ENCODE data around the gene GLCE.

DNA sequence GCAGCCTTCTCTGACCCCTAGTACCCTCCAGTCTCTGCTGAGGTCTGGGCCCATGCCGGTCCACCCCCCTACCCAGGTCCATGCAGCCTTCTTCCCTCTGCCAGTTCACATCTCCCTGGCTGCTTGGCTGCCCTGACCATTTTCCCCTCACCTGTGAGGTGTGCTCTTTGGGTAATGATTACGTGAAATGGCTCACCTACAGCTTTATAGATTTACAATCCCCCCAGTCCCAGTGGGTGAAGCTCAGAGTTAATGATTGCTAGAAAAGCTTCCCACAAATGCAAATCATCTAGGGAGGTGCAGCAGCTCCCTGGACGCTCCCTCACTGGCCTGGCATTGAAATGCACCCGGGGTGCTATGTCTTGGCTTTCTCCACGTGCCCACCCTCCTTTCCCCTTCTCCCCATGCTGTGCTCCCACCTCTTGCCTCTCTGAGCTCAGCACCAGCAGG, 157.0 kb downstream of the GLCE start:
- TF ChIP-seq SETDB1 (IDR thresholded peaks at IDR 0.05; ENCODE audit: low read length) = no peak
- no peak for TF ChIP-seq SREBF1 (IDR thresholded peaks at IDR 0.05; ENCODE audit: borderline replicate concordance, low read depth, low read length)
- no peak for TF ChIP-seq POLR2A (conservative IDR thresholded peaks at IDR 0.05)
- TF ChIP-seq KLF16 (IDR thresholded peaks at IDR 0.05) = no peak
- TF ChIP-seq KDM4B (IDR thresholded peaks at IDR 0.05; ENCODE audit: borderline replicate concordance in 2 of 2, low read depth in 1 of 2) = no peak
- TF ChIP-seq, protein P1, sequence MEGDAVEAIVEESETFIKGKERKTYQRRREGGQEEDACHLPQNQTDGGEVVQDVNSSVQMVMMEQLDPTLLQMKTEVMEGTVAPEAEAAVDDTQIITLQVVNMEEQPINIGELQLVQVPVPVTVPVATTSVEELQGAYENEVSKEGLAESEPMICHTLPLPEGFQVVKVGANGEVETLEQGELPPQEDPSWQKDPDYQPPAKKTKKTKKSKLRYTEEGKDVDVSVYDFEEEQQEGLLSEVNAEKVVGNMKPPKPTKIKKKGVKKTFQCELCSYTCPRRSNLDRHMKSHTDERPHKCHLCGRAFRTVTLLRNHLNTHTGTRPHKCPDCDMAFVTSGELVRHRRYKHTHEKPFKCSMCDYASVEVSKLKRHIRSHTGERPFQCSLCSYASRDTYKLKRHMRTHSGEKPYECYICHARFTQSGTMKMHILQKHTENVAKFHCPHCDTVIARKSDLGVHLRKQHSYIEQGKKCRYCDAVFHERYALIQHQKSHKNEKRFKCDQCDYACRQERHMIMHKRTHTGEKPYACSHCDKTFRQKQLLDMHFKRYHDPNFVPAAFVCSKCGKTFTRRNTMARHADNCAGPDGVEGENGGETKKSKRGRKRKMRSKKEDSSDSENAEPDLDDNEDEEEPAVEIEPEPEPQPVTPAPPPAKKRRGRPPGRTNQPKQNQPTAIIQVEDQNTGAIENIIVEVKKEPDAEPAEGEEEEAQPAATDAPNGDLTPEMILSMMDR (IDR thresholded peaks at IDR 0.05 in 2 of 3, conservative IDR thresholded peaks at IDR 0.05 in 1 of 3; ENCODE audit: insufficient read depth in 2 of 3, low read depth in 1 of 3, low read length in 3 of 3) = no peak
- no peak for TF ChIP-seq JUN (IDR thresholded peaks at IDR 0.05; ENCODE audit: borderline replicate concordance, low read depth, low read length)
- TF ChIP-seq JUN (CRISPR knock-in tag; IDR thresholded peaks at IDR 0.05; ENCODE audit: borderline replicate concordance) = no peak
- no peak for TF ChIP-seq EZH2 (IDR thresholded peaks at IDR 0.05; ENCODE audit: borderline replicate concordance, low read depth, low read length)
- TF ChIP-seq STAG1 (CRISPR knock-in tag; IDR thresholded peaks at IDR 0.05; ENCODE audit: borderline replicate concordance) = no peak
- no peak for TF ChIP-seq ZNF318 (IDR thresholded peaks at IDR 0.05; ENCODE audit: borderline replicate concordance in 1 of 2, low read depth in 1 of 2)
- no peak for TF ChIP-seq TCF7L2 (IDR thresholded peaks at IDR 0.05; ENCODE audit: low read depth, low read length)
- no peak for TF ChIP-seq MED1 (CRISPR knock-in tag; IDR thresholded peaks at IDR 0.05; ENCODE audit: borderline replicate concordance)
- TF ChIP-seq USF2 (CRISPR knock-in tag; IDR thresholded peaks at IDR 0.05) = no peak
